ENCODE data around the gene CD1C. TPM values are rescaled to one million over a fixed set of nuclear protein-coding genes. Genes with fewer than 3 reads are reported as not detected.
A peak's percentile ranks its signal among the peaks of the same experiment; 100 is the strongest.

Gene CD1C
- total RNA-seq (under 1 TPM in 3 of 7 donors, not detected in 4; 0.22 to 0.28 (median 0.25) TPM), polyA plus RNA-seq (1 to 10 TPM in 1 of 2 donors, under 1 TPM in 1; 0.36 to 6.6 TPM)
- long read RNA-seq, donor 1: 0 reads
- long read RNA-seq, donor 2: 0 reads
- long read RNA-seq, donor 3, partial matches to known transcripts: 1 of 1 reads
- long read RNA-seq, donor 3, other reads (novel, unspliced or antisense): 0 of 1 reads

DNA sequence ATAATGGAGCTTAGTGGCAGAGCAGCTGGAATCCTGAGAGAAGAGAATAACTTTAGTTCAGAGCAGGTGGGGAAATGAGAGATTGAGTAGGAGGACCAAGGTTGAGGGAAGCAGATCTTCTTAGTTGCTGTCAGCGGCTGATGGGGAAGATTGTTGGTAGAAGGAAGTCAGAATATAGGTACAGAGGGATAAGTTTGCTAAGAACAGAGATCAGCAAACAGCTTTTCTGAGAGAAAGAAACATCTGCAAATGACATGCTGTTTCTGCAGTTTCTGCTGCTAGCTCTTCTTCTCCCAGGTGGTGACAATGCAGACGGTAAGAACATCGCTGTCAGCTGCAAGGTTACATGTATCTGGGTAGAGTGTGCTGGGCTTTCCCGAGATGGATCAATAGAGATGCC lies at the start of gene CD1C:
CD1C (plus strand) TSS at position 113 of the 400 bp plus-strand sequence; CDS start at position 255, 142 bp downstream.
- Histone ChIP-seq H3K27me3 (no peaks in the 10 kb centered on the region), H3K4me1 (ENCODE audit: insufficient read depth) (no peaks in the 10 kb centered on the region), H3K4me3 (no peak within 1 kb of the TSS), H3K36me3 (no peaks in the 10 kb centered on the region), H3K9me3 (no peaks in the 10 kb centered on the region), H3K27ac (no peak within 1 kb of the TSS)
- 75 to 83% (median 76%) methylated on average over 4 of the region's 4 CpGs for WGBS, 3 donors
- TF ChIP-seq POLR2A (IDR thresholded peaks at IDR 0.05): no peak
- no peak for TF ChIP-seq EP300 (IDR thresholded peaks at IDR 0.05)
- TF ChIP-seq CTCF (IDR thresholded peaks at IDR 0.05): no peak
- intact Hi-C loops (cut with DNase I): no loop called here
- no peak for DNase-seq

GRCh38 chr1:158246650-158247049 lies 43.1 kb upstream of the CD1C start:
- WGBS, 3 donors: 65 to 74% (median 73%) methylated on average over 7 of the region's 7 CpGs
- Histone ChIP-seq H3K36me3 (no peaks in the 10 kb centered on the region), H3K4me1 (ENCODE audit: insufficient read depth) (no peaks in the 10 kb centered on the region), H3K27ac (no peak overlapping the region), H3K9me3 (no peaks in the 10 kb centered on the region), H3K4me3 (no peak overlapping the region), H3K27me3 (no peaks in the 10 kb centered on the region)
- DNase-seq: no peak
- intact Hi-C loops (cut with DNase I): no loop called here
- TF ChIP-seq POLR2A (IDR thresholded peaks at IDR 0.05): no peak
- TF ChIP-seq CTCF (IDR thresholded peaks at IDR 0.05): no peak
- no peak for TF ChIP-seq EP300 (IDR thresholded peaks at IDR 0.05)

DNA sequence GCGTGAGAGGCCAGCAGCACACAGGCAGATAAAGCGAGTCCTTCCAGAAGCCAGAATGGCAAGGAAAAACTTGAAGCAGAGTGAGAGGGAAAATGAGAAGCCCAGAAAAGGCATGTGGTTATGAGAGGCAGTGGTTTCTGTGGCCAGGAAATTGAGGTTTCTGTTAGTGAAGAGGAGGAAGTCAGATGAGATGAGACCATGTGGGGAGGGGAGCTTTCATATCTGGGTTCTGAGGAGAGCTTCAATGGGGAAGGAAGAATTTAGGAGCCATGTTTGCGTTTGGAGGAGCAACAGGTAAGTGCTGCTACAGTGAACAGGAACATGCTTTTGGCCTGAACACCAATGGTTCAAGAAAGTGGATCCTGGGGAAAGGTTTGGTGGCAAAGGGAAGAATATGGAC lies 41.6 kb upstream of the CD1C start:
- Histone ChIP-seq H3K27ac (no peak overlapping the region), H3K4me3 (no peak overlapping the region), H3K9me3 (no peaks in the 10 kb centered on the region), H3K4me1 (ENCODE audit: insufficient read depth) (no peaks in the 10 kb centered on the region), H3K36me3 (no peaks in the 10 kb centered on the region), H3K27me3 (no peaks in the 10 kb centered on the region)
- peak in 1 of 5 donors; percentile 13 for DNase-seq
- 84 to 90% (median 86%) methylated on average over 3 of the region's 3 CpGs for WGBS, 3 donors
- intact Hi-C loops (cut with DNase I): no loop called here
- TF ChIP-seq EP300 (IDR thresholded peaks at IDR 0.05) (no peak), POLR2A (IDR thresholded peaks at IDR 0.05) (no peak), CTCF (IDR thresholded peaks at IDR 0.05) (no peak)

GRCh38 chr1:158248771-158249170 lies 41.0 kb upstream of the CD1C start:
- H3K4me1 ChIP-seq (ENCODE audit: insufficient read depth): no peaks in the 10 kb centered on the region
- no peaks in the 10 kb centered on the region for H3K9me3 ChIP-seq
- 70 to 85% (median 72%) methylated on average over 2 of the region's 2 CpGs for WGBS, 3 donors
- H3K4me3 ChIP-seq: no peak overlapping the region
- DNase-seq: no peak
- no peaks in the 10 kb centered on the region for H3K27me3 ChIP-seq
- H3K36me3 ChIP-seq: no peaks in the 10 kb centered on the region
- intact Hi-C loops (cut with DNase I): no loop called here
- no peak for TF ChIP-seq POLR2A (IDR thresholded peaks at IDR 0.05)
- TF ChIP-seq EP300 (IDR thresholded peaks at IDR 0.05): no peak
- no peak for TF ChIP-seq CTCF (IDR thresholded peaks at IDR 0.05)
- H3K27ac ChIP-seq: no peak overlapping the region
